Measurements from ENCODE around the gene KIZ.

Gene KIZ

GRCh38 chr20:21105429-21106170, 20.3 kb upstream of the KIZ start:
- no peak for DNase-seq

DNA sequence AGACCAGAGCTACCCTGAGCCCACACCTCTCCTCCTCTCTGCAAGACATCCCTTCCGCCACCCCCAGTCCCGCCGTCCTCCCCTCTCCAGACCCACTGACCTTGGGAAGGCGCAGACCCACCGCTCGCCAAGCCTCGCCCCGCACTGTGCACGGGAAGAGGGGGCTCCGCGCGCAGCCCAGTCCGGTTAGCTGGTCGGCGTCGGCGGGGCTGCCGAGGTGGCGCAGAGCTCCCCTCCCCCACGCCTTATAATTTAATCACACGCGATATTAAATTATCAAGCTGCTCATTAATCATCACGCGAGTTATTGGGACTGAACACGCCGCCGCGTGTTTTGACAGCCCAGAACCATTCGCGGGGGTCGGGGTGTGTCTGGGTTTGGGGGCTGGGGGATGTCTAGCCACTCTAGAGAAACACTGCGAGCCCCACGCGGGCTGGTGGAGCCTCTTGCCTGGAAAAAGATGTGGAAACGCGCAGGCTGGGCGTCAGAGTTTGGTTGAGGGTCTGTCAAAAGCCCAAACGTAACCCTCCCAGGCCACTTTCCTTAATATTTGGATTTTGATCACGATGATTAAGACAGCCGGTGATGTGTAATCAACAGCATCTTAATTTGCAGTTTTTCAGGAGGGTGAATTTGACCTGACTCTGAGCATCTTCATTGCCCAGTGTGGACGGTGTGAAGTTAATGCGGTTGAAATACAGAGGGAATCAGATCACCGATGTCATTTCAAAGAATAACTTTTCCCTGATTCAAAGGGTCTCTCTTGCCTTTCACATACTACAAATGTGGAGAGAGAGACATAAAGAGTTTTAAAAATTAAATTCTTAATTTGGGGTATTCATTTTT, 19.5 kb upstream of the KIZ start, which contains the start of gene LINC00237:
Gene LINC00237, minus strand, starts transcription at position 188 of the 847 bp plus-strand sequence.
- DNase-seq = no peak

GRCh38 chr20:21109144-21109543, 16.7 kb upstream of the KIZ start:
- DNase-seq = no peak

GRCh38 chr20:21110811-21111210, 15.1 kb upstream of the KIZ start:
- DNase-seq = no peak

DNA sequence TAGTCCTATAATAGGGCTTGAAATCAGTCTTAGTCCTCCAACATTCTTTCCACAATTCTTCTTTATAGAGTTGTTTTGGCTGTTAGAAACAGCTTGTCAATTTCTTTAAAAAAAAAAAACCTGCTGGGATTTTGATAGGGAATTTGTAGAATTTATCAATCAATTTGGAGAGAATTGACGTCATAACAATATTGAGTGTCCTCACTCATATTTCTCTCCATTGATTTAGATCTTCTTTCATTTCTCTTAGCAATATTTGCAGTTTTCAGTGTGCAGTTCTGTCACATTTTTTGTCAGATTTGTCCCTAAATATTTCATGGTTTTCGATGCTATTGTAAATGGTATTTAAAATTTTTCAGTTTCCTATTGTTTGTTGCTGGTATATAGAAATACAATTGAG, 14.5 kb upstream of the KIZ start:
- no peak for DNase-seq

GRCh38 chr20:21113697-21114096, 12.2 kb upstream of the KIZ start:
- DNase-seq = no peak

- no peak for DNase-seq
Measured at GRCh38 chr20:21114584-21114983, 11.3 kb upstream of the KIZ start.

- DNase-seq = no peak
Measured at GRCh38 chr20:21117521-21117920, 8.4 kb upstream of the KIZ start.

- DNase-seq = no peak
Measured at GRCh38 chr20:21118138-21118537, 7.7 kb upstream of the KIZ start.

GRCh38 chr20:21118782-21119181, 7.1 kb upstream of the KIZ start:
- DNase-seq = no peak

DNA sequence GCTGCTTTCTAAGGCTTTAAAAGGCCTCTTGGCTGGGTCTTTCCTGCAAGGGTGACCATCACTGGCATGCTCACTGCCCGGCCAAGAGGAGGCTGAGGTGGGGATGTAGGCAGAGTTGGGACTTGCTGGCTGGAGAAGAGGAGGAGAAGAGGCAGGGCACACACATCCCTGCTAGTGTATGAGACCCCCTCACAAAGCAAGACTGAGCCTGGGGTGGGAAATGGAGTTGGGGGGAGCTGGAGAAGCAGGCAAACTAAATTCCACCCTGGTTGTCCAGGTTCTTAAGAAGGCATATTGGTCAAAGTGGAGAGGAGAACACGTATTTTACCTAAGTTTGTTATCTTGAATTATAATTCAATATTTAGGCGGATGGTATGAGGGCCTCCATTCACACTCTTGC, 1.7 kb upstream of the KIZ start:
- DNase-seq = no peak

DNA sequence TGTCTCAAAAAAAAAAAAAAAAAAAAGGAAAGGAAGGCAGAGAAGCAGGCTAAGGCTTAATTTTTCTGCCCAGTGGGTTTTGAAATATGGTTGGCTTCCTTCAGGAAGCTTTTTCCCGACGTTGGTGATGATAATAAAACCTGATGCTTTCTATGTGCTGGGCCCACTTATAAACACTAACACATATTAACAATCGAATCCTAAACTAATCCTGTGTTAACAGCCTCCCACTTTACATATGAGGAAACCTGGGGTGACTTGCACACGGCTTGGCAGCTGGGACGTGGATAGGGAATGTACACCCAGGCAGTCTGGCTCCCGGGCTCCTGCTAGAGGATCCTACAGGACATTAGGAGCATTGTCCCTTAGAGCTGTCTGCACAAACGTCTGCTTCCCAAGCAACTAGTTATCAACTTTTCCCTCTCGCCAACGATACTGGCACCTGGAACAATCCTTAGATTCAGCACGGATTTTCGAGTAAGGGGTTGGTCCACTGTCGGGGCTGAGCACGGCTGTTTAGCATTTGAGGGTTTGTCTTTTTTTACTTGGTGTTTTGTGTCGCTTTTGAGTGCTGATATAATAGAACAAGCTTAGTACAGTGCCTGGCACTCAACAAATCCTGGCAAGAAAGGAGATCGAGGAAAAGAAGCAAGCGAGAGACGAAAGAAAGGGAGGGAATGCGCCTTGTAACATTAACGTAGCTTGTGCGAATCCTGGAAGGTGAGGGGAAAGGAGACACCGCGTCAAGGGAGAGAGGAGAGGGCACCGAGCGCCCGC, 622 bp upstream of the KIZ start:
- DNase-seq = peak in 1 of 2 donors; percentile 20

GRCh38 chr20:21126581-21126870, 644 bp downstream of the KIZ start:
- DNase-seq = no peak

- no peak for DNase-seq
Measured at GRCh38 chr20:21127201-21127981, 1.5 kb downstream of the KIZ start.

DNA sequence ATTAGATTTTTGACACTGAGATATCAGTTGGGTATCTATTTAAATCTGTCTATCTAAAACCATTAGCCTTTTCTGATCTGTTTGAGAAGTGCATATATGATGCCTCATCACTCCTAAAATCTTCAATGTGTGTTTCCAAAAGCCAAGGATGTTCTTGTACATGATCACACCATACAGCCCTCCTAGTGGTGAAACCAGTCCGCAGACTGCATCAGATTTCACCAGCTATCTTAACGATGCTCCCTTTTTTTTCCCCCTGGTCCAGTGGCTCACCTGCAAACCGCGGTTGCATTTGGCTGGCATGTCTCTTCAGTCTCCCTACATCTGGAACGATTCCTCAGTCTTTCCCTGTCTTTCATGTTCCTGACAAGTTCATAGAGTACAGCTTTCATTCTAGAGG, 4.0 kb downstream of the KIZ start:
- no peak for DNase-seq

- no peak for DNase-seq
Measured at GRCh38 chr20:21133404-21133803, 7.5 kb downstream of the KIZ start.

- no peak for DNase-seq
Measured at GRCh38 chr20:21133917-21134622, 8.2 kb downstream of the KIZ start.

- DNase-seq = no peak
Measured at GRCh38 chr20:21134883-21135493, 9.1 kb downstream of the KIZ start.

DNA sequence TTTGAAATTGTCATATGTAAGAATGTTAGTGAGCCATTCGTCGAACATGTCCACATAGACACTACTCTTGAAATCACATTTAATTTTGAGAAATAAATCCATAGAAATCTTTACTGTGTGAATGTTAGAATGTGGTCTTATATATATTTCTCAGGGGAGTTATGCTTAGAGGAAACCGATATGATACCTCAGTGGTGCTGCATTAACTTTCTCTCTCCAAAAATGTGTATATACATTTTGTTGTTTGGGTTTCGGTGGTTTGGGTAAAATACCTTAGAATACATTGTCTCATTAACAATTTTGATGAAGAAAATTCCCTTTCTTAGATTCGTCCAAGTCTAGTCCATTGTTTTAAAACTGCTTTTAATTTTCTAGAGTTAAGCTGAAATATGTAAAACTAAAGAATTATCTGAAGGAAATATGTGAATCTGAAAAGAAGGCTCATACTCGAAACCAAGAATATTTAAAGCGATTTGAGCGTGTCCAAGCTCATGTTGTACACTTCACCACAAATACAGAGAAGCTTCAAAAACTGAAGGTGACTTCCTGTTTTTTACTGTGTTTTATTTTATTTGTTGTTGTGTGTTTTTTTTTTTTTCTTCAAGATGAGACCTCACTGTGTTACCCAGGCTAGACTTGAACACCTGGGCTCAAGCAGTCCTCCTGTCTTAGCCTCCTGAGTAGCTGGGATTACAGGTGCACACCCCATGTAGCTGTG, 10.3 kb downstream of the KIZ start:
- no peak for DNase-seq

DNA sequence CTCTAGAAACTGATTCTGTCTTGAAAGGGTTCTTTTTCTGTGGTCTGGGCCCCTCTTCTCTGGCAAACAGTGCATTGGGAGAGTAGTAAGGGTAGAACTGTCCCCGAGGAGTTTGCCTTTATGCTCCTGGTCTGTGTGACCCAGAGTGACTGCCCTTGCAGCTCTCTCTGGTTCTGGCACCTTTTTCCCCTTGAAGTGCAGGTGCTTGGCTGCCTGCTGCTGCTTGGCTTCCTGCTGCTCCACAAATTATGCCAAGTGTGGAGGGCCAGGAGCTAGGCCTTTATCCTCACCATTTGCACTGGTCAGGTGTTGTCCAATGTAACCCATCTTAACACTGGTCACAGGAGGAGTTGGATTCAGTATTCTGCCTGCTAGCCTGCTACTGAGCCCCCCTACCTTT, 11.2 kb downstream of the KIZ start:
- DNase-seq = no peak

Data from inflammatory macrophage (primary cell).